ENCODE data around the gene PTPN6. TPM values are rescaled to one million over a fixed set of nuclear protein-coding genes. Genes with fewer than 3 reads are reported as not detected.
A peak's percentile ranks its signal among the peaks of the same experiment; 100 is the strongest.

The PTPN6 gene
- total and polyA plus RNA-seq, 9 of the 15 experiments (the other 6 are each of a cell fraction or from before 2014, with no cell fraction given) = 1.5 to 5.1 (median 3.9) TPM

DNA sequence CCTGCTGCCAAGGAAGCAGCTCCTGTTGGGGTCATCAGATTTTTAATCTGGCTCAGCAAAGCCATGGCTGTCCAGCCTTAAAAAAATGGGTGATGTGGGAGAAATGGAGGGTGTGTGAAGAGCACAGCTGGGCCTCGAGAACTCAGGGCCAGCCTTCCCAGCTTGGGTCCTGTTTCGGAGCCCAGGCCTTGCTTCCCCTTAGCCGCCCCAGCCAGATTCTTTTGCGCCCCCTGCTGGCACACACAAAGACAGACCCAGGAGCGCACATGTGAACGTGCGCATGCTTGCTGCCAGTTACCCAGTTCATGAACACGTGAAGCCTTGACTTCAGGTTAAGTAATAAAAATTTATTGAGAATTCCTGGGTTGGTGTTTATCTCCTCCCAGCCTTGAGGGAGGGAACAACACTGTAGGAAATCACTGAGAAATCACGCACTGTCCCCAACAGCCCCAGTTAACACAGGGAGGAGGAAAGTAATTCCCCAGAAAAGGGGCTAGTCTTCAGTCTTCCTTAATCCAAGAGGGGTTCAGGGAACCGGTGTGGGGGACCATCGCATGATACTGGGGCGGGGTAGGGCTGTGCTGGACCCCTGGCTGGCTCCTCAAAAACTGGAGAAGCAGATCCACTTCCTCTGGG lies 14.0 kb downstream of the PTPN6 start (continued):
- TF ChIP-seq CCNT2 (IDR thresholded peaks at IDR 0.05; ENCODE audit: borderline replicate concordance, extremely low read depth, insufficient read length, low read depth, low read length) (no peak), BRCA1 (IDR thresholded peaks at IDR 0.05) (no peak), BRCA1 (CRISPR knock-in tag; IDR thresholded peaks at IDR 0.05) (no peak), SAFB (IDR thresholded peaks at IDR 0.05; ENCODE audit: borderline replicate concordance, low read depth, low read length) (no peak), TCF3 (CRISPR knock-in tag; IDR thresholded peaks at IDR 0.05) (no peak), MYC (IDR thresholded peaks at IDR 0.05; ENCODE audit: low read depth, low read length) (peak; percentile 94), MYC (CRISPR knock-in tag; IDR thresholded peaks at IDR 0.05; ENCODE audit: borderline replicate concordance, low read depth) (no peak), KDM4B (IDR thresholded peaks at IDR 0.05; ENCODE audit: borderline replicate concordance in 2 of 2, low read depth in 1 of 2) (no peak), MCM5 (IDR thresholded peaks at IDR 0.05; ENCODE audit: low read depth) (no peak), HCFC1 (IDR thresholded peaks at IDR 0.05; ENCODE audit: low read depth, low read length) (peak; percentile 9; the same call in 1 of the 2 replicates), ZNF311 (CRISPR knock-in tag; IDR thresholded peaks at IDR 0.05) (no peak), ATF1 (CRISPR knock-in tag; IDR thresholded peaks at IDR 0.05) (no peak), ATF1 (tag; IDR thresholded peaks at IDR 0.05) (no peak; the same call in 1 of the 2 replicates), NR2F6 (CRISPR knock-in tag; IDR thresholded peaks at IDR 0.05) (no peak), ZNF124 (CRISPR knock-in tag; IDR thresholded peaks at IDR 0.05) (no peak), HINFP (tag; conservative IDR thresholded peaks at IDR 0.05; ENCODE audit: low read depth) (no peak), NFE2L1 (tag; IDR thresholded peaks at IDR 0.05; ENCODE audit: borderline replicate concordance, low read depth) (no peak), HEY1 (CRISPR knock-in tag; IDR thresholded peaks at IDR 0.05; ENCODE audit: borderline replicate concordance) (no peak), FOXM1 (IDR thresholded peaks at IDR 0.05; ENCODE audit: low read depth) (no peak), FOXM1 (CRISPR knock-in tag; IDR thresholded peaks at IDR 0.05; ENCODE audit: low read depth) (no peak)

Data from K562 (cell line).